C4-2B (cell line): ENCODE data around the gene ARL6IP4.

Experiments
- CTCF ChIP-seq: fragments of 450-650 bp; conservative IDR thresholded peaks from 2 replicates; pipeline ENCODE4 v1.5.1; 2017; ENCODE audit warnings: mild to moderate bottlenecking
- ZFX ChIP-seq: fragments of 450-650 bp; IDR thresholded peaks from 2 replicates; pipeline ENCODE4 v1.6.1; 2017

- TF ChIP-seq CTCF, result no peak
- no peak for TF ChIP-seq ZFX
These were observed 48.0 kb downstream of the ARL6IP4 start for GRCh38 chr12:123028475-123028874.
